Neural progenitor cell (in vitro differentiated cells): ENCODE results near the gene CHKB.

Experiments used
- EZH2 ChIP-seq: fragments of 200-600 bp; sonication (generic); IDR thresholded peaks from 2 replicates; pipeline ENCODE4 v1.6.1; 2017; ENCODE audit warnings: antibody characterized with exemption, mild to moderate bottlenecking, moderate library complexity
- EZH2phosphoT487 ChIP-seq: fragments of 200-600 bp; sonication (generic); IDR thresholded peaks from 2 replicates; pipeline ENCODE4 v1.6.1; 2017; ENCODE audit warnings: antibody characterized with exemption
- TF ChIP-seq, protein P1 (sequence below): fragments of 200-600 bp; sonication (generic); IDR thresholded peaks from 2 replicates; pipeline ENCODE4 v1.5.1; 2017; ENCODE audit warnings: antibody characterized with exemption, mild to moderate bottlenecking

DNA sequence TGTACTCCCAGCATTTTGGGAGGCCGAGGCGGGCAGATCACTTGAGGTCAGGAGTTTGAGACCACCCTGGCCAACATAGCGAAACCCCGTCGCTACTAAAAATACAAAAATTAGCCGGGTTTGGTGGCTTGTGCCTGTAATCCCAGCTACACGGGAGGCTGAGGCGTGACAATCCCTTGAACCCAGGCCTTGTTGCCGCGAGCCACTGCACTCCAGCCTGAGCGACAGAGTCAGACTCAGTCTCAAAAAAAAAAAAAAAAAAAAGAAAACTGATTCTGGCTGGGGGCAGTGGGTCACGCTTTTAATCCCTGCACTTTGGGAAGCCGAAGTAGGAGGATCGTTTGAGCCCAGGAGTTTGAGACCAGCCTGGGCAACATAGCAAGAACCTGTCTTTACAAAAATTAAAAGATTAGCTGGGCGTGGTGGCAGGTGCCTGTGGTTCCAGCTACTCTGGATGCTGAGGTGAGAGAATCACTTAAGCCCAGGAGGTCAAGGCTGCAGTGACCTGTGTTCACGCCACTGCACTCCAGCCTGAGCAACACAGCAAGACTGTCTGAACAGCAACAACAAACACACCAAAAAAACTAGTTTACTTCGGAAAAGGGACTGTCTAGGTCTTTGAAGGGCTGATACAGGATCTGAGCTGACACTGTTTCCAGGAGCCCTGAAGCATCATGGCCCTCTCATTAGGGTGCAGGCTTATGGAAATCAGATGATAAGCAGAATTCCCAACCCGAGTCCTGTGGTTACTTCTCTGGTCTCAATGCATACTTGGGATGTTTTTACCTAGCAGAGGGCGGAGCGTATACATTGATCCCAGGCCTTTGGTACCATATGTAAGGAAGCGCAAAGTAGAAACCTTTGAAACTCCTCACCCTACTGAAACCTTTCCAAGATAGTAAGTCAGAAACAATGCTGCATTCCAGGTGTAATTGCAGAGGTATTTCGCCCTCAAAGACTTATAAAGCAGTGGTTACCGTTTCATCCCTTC, 1.8 kb upstream of the CHKB start:
- TF ChIP-seq, protein P1, sequence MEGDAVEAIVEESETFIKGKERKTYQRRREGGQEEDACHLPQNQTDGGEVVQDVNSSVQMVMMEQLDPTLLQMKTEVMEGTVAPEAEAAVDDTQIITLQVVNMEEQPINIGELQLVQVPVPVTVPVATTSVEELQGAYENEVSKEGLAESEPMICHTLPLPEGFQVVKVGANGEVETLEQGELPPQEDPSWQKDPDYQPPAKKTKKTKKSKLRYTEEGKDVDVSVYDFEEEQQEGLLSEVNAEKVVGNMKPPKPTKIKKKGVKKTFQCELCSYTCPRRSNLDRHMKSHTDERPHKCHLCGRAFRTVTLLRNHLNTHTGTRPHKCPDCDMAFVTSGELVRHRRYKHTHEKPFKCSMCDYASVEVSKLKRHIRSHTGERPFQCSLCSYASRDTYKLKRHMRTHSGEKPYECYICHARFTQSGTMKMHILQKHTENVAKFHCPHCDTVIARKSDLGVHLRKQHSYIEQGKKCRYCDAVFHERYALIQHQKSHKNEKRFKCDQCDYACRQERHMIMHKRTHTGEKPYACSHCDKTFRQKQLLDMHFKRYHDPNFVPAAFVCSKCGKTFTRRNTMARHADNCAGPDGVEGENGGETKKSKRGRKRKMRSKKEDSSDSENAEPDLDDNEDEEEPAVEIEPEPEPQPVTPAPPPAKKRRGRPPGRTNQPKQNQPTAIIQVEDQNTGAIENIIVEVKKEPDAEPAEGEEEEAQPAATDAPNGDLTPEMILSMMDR: no peak
- TF ChIP-seq EZH2phosphoT487 (no peak), EZH2 (no peak)
